Measurements from ENCODE around the gene SOCS1. TPM values are rescaled to one million over a fixed set of nuclear protein-coding genes. Genes with fewer than 3 reads are reported as not detected.

SOCS1 gene
- total and polyA plus RNA-seq, 2 donors (not counting 3 experiments of a cell fraction or from before 2014, with no cell fraction given), result 1.1 to 1.7 TPM

DNA sequence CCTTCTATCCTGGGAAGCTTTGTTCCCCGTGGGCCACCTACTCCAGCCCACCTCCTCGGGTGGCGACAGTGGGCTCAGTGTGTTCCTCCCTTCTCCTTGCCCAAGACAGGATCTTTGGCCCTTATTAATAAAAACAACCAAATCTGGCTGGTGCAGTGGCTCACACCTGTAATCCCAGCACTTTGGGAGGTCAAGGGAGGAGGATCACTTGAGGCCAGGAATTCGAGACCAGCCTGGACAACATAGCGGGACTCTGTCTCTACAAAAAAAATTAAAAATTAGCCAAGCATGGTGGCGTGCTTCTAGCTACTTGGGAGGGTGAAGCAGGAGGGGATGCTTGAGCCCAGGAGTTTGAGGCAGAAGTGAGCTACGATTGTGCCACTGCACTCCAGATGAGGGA is 42.2 kb downstream of the SOCS1 start:
- intact Hi-C loops (cut with micrococcal nuclease), result no loop called here
- Histone ChIP-seq H3K9me1 (replicated peaks; ENCODE audit: control insufficient read depth, extremely low read depth, insufficient read depth, low read length) (no peaks in the 10 kb centered on the region), H3K9ac (replicated peaks; ENCODE audit: extremely low read depth, insufficient read depth, low read length) (no peak overlapping the region), H3K79me2 (ENCODE audit: control insufficient read depth, insufficient read depth, low read length) (no peaks in the 10 kb centered on the region), H3K9me3 (replicated peaks; ENCODE audit: control insufficient read depth, insufficient read depth, low read length) (no peaks in the 10 kb centered on the region), H3K4me3 (replicated peaks in 1 of 3; ENCODE audit: insufficient read depth in 1 of 3, low read depth in 1 of 3, low read length in 3 of 3) (no peak overlapping the region), H3K27ac (ENCODE audit: insufficient read depth, low read depth, low read length) (no peak overlapping the region), H2AFZ (ENCODE audit: low read depth, low read length) (no peak overlapping the region), H3K36me3 (ENCODE audit: control insufficient read depth in 2 of 2, extremely low read depth in 1 of 2, insufficient read depth in 2 of 2, low read length in 2 of 2) (no peaks in the 10 kb centered on the region), H3K27me3 (ENCODE audit: control insufficient read depth in 2 of 2, insufficient read depth in 2 of 2, low read length in 2 of 2) (no peaks in the 10 kb centered on the region), H3K4me2 (ENCODE audit: insufficient read depth, low read length) (no peak overlapping the region), H4K20me1 (replicated peaks; ENCODE audit: control insufficient read depth, extremely low read depth, insufficient read depth, low read length) (no peaks in the 10 kb centered on the region), H3K4me1 (ENCODE audit: control insufficient read depth, extremely low read depth, insufficient read depth, low read length) (no peaks in the 10 kb centered on the region)
- dilution Hi-C loops (cut with MboI; ENCODE audit: extremely low pct_ligation_motif_present, low sequenced_read_pairs), result no loop called here
- DNase-seq (ENCODE audit: low read depth, low spot score) (no peak), FAIRE-seq (no peak)
- POLR2A ChIA-PET, result no interaction called here
- BruUV-seq (replicated peaks), result no TSS peak
- CTCF ChIA-PET, result interaction anchor here (1.2 kb wide), 1 partner anchor 54 kb away, joined by 3 read pairs; no protein-coding TSS in a partner anchor
- TF ChIP-seq JUN (IDR thresholded peaks at IDR 0.05; ENCODE audit: borderline replicate concordance, insufficient read depth, insufficient read length, low read depth), result no peak

DNA sequence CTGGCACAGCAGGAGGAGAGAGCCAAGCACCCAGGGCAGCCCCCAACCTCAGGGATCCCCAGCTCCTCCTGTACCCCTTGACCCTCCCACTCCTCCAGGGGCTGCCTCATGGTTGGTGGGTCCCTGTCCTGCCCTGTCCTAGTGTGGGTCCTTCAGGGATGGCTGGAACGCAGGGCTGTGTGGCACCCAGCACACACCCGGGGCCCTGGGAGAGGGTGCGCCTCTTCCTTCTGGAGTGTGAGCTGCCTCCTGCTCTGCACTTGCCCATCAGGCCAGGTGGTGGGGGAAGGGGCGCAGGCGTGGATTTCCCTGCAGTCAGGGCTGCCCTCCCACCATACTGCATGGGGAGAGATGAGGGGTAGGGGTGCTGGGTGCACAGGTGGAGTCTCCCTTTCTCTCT is 42.6 kb downstream of the SOCS1 start:
- Histone ChIP-seq H3K27me3 (ENCODE audit: control insufficient read depth in 2 of 2, insufficient read depth in 2 of 2, low read length in 2 of 2) (no peaks in the 10 kb centered on the region), H3K36me3 (ENCODE audit: control insufficient read depth in 2 of 2, extremely low read depth in 1 of 2, insufficient read depth in 2 of 2, low read length in 2 of 2) (no peaks in the 10 kb centered on the region), H2AFZ (ENCODE audit: low read depth, low read length) (no peak overlapping the region), H3K9ac (replicated peaks; ENCODE audit: extremely low read depth, insufficient read depth, low read length) (no peak overlapping the region), H3K4me1 (ENCODE audit: control insufficient read depth, extremely low read depth, insufficient read depth, low read length) (no peaks in the 10 kb centered on the region), H4K20me1 (replicated peaks; ENCODE audit: control insufficient read depth, extremely low read depth, insufficient read depth, low read length) (no peaks in the 10 kb centered on the region), H3K4me3 (replicated peaks in 1 of 3; ENCODE audit: insufficient read depth in 1 of 3, low read depth in 1 of 3, low read length in 3 of 3) (no peak overlapping the region), H3K79me2 (ENCODE audit: control insufficient read depth, insufficient read depth, low read length) (no peaks in the 10 kb centered on the region), H3K27ac (ENCODE audit: insufficient read depth, low read depth, low read length) (no peak overlapping the region), H3K9me1 (replicated peaks; ENCODE audit: control insufficient read depth, extremely low read depth, insufficient read depth, low read length) (no peaks in the 10 kb centered on the region), H3K9me3 (replicated peaks; ENCODE audit: control insufficient read depth, insufficient read depth, low read length) (no peaks in the 10 kb centered on the region), H3K4me2 (ENCODE audit: insufficient read depth, low read length) (no peak overlapping the region)
- no peak for FAIRE-seq
- no TSS peak for BruUV-seq (replicated peaks)
- ChIA-PET CTCF (interaction anchor here (1.2 kb wide), 1 partner anchor 54 kb away, joined by 3 read pairs; no protein-coding TSS in a partner anchor), POLR2A (no interaction called here)
- DNase-seq (ENCODE audit: low read depth, low spot score), result no peak
- dilution Hi-C loops (cut with MboI; ENCODE audit: extremely low pct_ligation_motif_present, low sequenced_read_pairs) (no loop called here), intact Hi-C loops (cut with micrococcal nuclease) (no loop called here)
- TF ChIP-seq FOS (IDR thresholded peaks at IDR 0.05; ENCODE audit: borderline replicate concordance, insufficient read depth, low read length), result no peak
- TF ChIP-seq POLR2A (IDR thresholded peaks at IDR 0.05; ENCODE audit: low read depth, low read length), result no peak
- no peak for TF ChIP-seq EZH2 (IDR thresholded peaks at IDR 0.05; ENCODE audit: borderline replicate concordance, low read depth, low read length, severe bottlenecking)
- no peak for TF ChIP-seq CTCF (IDR thresholded peaks at IDR 0.05; ENCODE audit: extremely low read depth in 1 of 2, insufficient read depth in 1 of 2, low read depth in 1 of 2, low read length in 2 of 2)
- TF ChIP-seq MAX (IDR thresholded peaks at IDR 0.05; ENCODE audit: insufficient read depth, insufficient read length), result no peak
- no peak for TF ChIP-seq MYC (IDR thresholded peaks at IDR 0.05; ENCODE audit: low read depth, low read length)
- no peak for TF ChIP-seq POLR2AphosphoS5 (IDR thresholded peaks at IDR 0.05; ENCODE audit: insufficient read depth, low read depth, low read length)
- TF ChIP-seq GATA2 (IDR thresholded peaks at IDR 0.05; ENCODE audit: insufficient read depth, insufficient read length, low read depth, low read length), result no peak
- no peak for TF ChIP-seq JUN (IDR thresholded peaks at IDR 0.05; ENCODE audit: borderline replicate concordance, insufficient read depth, insufficient read length, low read depth)
